ENCODE results near the gene FGR.

The FGR gene

DNA sequence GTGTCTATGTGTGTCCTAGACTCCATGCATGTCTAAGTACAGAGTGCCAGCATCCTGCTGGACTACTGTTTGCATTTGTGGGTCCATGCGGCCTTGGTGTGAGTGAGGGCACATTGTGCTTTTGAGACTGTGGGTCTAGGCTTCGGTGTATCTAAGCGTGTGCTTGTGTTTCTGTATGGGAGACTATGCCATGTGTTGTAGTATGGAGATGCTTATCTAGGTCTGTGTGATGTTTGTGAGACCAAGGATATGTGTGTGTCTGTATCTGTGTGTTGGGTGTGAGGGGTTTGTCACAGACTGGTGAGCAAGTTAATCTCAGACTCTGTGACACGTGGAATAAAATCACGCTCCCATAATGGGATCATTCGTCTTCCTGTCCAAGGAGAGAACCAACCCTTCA is 45.5 kb downstream of the FGR start:
- no peak overlapping the region for H3K4me3 ChIP-seq (ENCODE audit: low read depth, low read length)
- TF ChIP-seq CTCF (IDR thresholded peaks at IDR 0.05; ENCODE audit: insufficient read depth, low read depth, low read length, missing control alignments), result no peak
- DNase-seq (ENCODE audit: low read depth), result no peak

- H3K4me3 ChIP-seq (ENCODE audit: low read depth, low read length), result no peak overlapping the region
- DNase-seq (ENCODE audit: low read depth), result no peak
- TF ChIP-seq CTCF (IDR thresholded peaks at IDR 0.05; ENCODE audit: insufficient read depth, low read depth, low read length, missing control alignments), result no peak
These were observed 46.4 kb downstream of the FGR start for GRCh38 chr1:27588256-27589232.

GRCh38 chr1:27585684-27586083 is 49.3 kb downstream of the FGR start:
- TF ChIP-seq CTCF (IDR thresholded peaks at IDR 0.05; ENCODE audit: insufficient read depth, low read depth, low read length, missing control alignments), result no peak
- DNase-seq (ENCODE audit: low read depth), result no peak

DNA sequence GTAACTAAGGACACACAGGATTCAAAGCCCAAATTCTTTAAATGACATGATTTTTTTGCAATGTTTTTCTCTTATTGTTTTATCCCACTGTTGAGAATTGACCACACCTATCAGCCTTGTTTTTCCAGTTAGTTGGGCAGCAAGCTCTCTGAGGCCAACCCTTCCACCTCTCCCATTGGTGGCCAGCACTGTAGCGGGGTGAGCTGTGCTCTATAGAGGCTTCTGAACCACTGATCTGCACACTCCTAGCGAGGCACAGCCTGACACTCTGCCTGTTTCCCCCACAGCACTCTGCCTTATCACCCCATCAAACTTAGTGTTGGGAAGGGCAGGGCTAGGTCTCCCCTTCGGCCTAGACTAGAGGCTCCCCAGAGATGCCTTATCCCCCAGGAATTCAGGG is 50.5 kb downstream of the FGR start:
- H3K4me3 ChIP-seq (ENCODE audit: low read depth, low read length), result no peak overlapping the region
- TF ChIP-seq CTCF (IDR thresholded peaks at IDR 0.05; ENCODE audit: insufficient read depth, low read depth, low read length, missing control alignments), result no peak
- no peak for DNase-seq (ENCODE audit: low read depth)

More at GRCh38 chr1:27585684-27586083, 49.3 kb downstream of the FGR start:
- no peak overlapping the region for H3K4me3 ChIP-seq (ENCODE audit: low read depth, low read length)

- TF ChIP-seq CTCF (IDR thresholded peaks at IDR 0.05; ENCODE audit: insufficient read depth, low read depth, low read length, missing control alignments), result no peak
- no peak overlapping the region for H3K4me3 ChIP-seq (ENCODE audit: low read depth, low read length)
- no peak for DNase-seq (ENCODE audit: low read depth)
These were observed 51.5 kb downstream of the FGR start for GRCh38 chr1:27583479-27583878.

DNA sequence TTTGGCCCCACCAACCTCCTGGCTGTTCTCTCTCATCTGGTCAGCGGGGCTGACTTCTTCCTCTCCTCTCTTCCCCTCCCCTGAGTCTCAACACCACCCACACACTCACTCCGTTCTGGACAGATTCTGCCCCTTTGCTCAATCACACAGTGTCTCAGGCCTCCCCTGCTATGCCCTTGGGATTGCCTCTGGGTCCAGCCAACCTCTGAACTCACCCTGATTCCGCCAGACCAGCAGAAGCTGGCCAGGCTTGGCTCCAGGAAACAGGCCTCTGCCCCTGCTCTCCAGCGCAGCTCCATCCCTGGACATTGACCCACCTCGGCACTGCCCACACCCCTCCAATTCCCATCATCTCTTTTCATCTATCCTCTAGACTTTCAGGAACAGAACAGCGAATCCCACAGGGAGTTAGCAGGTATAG is 53.2 kb downstream of the FGR start:
- no peak overlapping the region for H3K4me3 ChIP-seq (ENCODE audit: low read depth, low read length)
- DNase-seq (ENCODE audit: low read depth), result no peak
- no peak for TF ChIP-seq CTCF (IDR thresholded peaks at IDR 0.05; ENCODE audit: insufficient read depth, low read depth, low read length, missing control alignments)
